HG02571 (cell line): Measurements from ENCODE around the gene TAF6.

Source experiments
- ATAC-seq: cut with Tn5 transposase; IDR thresholded peaks from one replicate; pipeline ENCODE4 v1.9.1; 2021; ENCODE audit warnings: mild to moderate bottlenecking, moderate library complexity; ENCODE audit not compliant: unreplicated experiment

Gene TAF6

GRCh38 chr7:100124301-100125230, 5.4 kb upstream of the TAF6 start:
- ATAC-seq, result no peak

DNA sequence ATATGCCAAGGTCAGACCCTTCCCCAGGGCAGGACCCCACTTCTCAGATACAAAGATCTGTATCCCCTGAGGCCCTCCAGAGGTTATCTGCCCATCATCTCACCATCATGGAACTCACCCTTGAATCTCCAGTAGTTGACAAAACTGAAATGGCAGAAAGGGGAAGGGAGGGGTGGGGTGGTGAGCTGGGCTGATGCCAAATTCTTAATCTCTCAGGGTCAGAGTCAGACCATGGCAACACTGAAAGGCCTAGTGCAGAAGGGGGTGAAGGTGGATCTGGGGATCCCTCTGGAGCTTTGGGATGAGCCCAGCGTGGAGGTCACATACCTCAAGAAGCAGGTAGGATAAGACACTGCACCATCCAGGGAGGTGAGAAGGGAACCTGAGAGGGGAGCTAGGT, 3.4 kb upstream of the TAF6 start:
- no peak for ATAC-seq

DNA sequence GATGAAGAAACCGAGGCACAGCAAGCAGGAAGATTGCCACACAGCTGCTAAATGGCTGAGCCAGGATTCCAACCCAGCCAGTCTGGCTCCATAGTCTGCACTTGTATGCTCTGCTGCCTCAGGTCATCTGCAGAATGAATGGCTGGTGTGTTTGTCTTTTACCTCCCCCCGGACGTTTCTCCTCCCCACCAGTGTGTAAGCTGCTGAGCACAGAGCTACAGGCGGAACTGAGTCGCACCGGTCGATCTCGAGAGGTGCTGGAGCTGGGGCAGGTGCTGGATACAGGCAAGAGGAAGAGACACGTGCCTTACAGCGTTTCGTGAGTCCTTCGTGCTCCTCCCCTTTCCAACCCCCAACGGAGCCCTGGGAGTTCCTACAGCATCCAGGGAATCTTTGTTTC, 2.9 kb upstream of the TAF6 start:
- ATAC-seq, result no peak

DNA sequence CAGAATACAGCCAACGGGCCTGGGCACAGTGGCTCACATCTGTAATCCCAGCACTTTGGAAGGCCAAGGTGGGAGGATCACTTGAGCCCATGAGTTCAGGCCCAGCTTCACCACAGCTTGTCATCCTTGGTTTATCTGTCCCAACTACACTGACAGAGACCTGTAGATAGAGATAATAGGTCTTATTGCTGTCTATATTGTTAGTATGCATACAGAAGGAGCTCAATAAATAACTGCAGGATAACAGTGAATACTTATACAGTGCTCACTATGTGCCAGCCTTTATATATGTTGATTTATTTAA, 1.5 kb upstream of the TAF6 start:
- ATAC-seq, result no peak

DNA sequence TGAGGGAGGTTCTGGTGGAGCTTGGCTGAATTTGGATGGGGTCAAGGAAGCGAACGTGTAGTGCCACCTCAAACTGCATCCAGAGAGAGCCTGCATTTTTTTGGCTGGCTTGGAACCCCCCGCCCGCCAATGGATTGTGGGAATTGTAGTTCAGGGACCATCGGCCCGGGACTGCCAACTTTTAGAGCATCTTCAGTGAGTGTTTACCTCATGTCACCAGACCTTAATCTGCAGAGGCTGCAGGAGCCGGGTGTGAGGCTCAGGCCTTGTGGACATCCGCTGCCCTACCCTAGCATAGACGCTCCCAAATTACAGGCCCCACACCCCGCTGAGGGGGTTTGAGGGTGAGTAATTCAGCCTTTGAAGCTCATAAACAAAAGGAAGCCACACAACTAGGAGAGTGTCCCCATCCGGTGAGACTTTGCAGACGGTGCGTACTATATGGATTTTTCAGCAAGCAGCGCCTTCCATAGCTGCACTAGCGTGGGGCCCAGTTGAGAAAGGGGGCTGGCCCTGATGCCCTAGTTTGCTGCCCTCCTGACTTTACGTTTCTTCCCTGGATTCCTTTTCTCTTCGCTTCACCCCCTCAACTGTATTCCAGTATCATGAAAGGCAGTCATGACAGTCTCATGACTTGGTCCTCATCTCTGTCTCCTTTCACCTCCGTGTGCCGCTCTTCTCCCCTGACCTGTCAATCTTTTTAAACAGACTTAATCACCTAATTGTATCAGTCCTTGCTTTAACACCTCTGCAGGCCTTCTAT, 993 bp upstream of the TAF6 start:
- ATAC-seq, result peak; percentile 21

GRCh38 chr7:100118388-100119071, 628 bp downstream of the TAF6 start:
- ATAC-seq, result no peak

DNA sequence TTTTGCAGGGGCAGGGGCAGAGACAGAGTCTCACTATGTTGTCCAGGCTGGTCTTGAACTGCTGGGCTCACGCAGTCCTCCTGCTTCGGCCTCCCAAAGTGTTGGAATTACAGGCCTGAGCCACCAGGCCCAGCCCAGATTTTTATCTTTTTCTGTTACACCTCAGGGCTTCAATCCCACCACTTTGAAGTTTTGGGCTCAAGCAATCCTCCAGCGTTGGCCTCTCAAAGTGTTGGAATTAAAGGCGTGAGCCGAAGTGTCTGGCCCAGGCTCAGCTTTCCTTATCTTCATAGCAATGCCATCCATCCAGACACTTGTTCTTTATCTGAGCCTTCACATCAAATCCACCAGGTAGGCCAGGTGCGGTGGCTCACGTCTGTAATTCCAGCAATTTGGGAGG, 4.1 kb downstream of the TAF6 start:
- ATAC-seq, result no peak

GRCh38 chr7:100111914-100112313, 7.2 kb downstream of the TAF6 start:
- ATAC-seq, result no peak

GRCh38 chr7:100111156-100111555, 8.0 kb downstream of the TAF6 start:
- no peak for ATAC-seq

- ATAC-seq, result no peak
These were observed 9.5 kb downstream of the TAF6 start for GRCh38 chr7:100109521-100110163.

- ATAC-seq, result no peak
These were observed 11.3 kb downstream of the TAF6 start for GRCh38 chr7:100107890-100108289.

DNA sequence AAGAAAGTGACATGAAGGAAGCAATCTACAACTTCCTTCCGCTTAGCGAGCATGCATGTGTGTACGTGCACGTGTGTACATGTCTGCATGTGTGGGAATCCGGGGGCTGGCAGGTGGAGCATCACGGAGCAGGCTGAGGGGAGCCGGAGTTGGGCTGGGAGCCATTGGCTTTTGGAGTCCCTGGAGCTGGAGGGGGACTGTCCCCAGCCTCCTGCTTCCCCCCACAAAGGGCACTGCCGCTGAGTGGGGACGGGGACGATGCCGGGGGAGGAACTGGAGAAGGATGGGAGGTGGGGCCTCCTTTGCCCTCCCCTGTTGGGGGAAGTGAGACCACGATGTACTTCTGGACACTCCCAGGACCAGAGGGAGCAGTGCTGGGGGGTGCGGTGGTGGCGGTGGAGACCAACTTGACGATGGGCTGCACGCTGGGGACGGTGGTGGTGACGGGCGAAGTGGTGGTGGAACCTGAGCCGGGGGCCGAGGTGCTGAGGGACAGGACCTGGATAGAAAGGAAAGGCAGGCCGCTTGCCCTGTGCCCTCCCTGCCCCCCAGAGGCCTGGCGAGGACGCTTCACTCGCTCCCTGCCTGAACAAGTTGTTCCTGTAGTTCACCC, 11.9 kb downstream of the TAF6 start:
- ATAC-seq, result no peak

GRCh38 chr7:100106633-100107032, 12.5 kb downstream of the TAF6 start:
- no peak for ATAC-seq

GRCh38 chr7:100105534-100105933, 13.6 kb downstream of the TAF6 start:
- no peak for ATAC-seq

DNA sequence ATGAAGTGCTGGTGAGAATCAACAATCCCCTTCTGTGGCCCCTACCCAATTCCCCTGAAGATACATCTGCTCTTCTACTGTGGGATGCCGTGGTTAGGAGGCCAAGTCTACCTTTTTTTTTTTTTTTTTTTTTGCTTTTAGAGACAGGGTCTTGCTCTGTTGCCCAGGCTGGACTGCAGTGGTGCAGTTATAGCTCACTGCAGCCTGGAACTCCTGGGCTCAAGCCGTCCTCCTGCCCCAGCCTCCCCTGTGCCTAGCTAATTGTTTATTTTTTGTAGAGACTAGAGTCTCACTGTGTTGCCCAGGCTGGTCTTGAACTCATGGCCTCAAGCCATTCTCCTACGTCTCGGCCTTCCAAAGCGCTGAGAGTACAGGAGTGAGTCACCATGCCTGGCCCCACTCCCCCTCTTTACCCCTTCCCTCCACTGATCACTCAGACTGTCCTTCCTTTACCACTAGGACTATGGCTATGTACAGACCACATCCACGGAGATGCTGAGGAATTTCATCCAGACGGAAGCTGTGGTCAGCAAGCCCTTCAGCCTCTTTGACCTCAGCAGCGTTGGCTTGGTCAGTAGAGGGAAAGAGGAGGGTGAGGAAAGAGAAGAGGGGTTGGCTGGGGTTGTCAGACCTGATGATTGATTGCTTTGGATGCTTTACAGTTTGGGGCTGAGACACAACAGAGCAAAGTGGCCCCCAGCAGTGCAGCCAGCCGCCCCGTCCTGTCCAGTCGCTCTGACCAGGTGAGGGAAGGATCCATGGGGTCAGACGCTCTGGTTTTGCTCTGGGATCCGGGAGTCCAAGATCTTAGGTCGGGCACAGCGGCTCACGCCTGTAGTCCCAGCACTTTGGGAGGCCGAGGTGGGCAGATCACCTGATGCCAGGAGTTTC, 16.0 kb downstream of the TAF6 start:
- no peak for ATAC-seq

- ATAC-seq, result peak; percentile 86
These were observed 17.9 kb downstream of the TAF6 start, which contains the start of the genes AP4M1 and MCM7 for GRCh38 chr7:100101016-100101862. Gene AP4M1, plus strand, starts transcription at chr7:100101643. Its CDS starts 72 bp downstream, at chr7:100101715. Gene MCM7, minus strand, starts transcription at chr7:100101397. Its CDS starts 103 bp downstream, at chr7:100101294.

DNA sequence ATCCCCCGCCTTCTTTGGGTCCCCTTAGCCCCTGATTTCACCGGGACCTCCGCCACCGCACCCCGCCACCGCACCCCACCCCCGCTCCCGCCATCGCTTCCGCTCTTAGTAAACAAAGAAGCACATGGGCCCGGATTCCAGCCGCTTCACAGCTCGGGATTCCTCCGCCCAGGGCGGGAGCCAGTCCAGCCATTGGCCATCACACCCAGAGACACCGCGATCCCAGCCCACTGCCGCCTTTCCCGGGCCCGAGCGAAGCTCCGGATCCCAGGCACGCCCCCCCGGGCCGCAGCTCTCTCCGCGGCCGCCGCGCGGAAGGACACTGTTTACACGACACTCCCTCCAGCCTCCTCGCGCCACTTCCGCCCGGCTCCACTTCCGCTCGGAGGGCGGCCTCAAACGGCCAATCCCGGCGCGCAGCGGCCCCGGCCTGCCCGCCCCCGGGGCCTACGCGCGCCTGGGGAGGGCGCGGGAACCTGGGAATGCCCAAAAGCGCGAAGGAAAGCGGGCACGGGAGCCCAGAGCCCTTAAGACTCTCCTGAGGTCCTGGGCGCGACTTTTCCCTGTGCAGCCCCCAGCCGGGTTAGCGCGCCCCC, 18.6 kb downstream of the TAF6 start:
- peak; percentile 76 for ATAC-seq

GRCh38 chr7:100099452-100099851, 19.7 kb downstream of the TAF6 start:
- no peak for ATAC-seq
